Measurements from ENCODE around the gene CHPF. TPM values are rescaled to one million over a fixed set of nuclear protein-coding genes. Genes with fewer than 3 reads are reported as not detected.
A peak's percentile ranks its signal among the peaks of the same experiment; 100 is the strongest.

Gene CHPF
- total RNA-seq, 4 donors from 2014 or later: 40.4 to 56.6 (median 52.6) TPM

- WGBS, 2 donors: 58 to 82% methylated on average over 5 to 9 of the region's 9 CpGs
- Histone ChIP-seq H3K9me3 (no peaks in the 10 kb centered on the region), H3K27me3 (peaks cover 0 to 92% (median 8%) of the 10 kb centered on the region in 4 donors), H3K36me3 (no peaks in the 10 kb centered on the region), H3K4me1 (peaks cover 6 to 8% (median 7%) of the 10 kb centered on the region in 3 donors), H3K27ac (peak overlapping the region in 1 of 4 donors; percentile 2), H3K4me3 (no peak overlapping the region)
- no peak for DNase-seq
- TF ChIP-seq POLR2A (IDR thresholded peaks at IDR 0.05) (no peak), CTCF (IDR thresholded peaks at IDR 0.05) (no peak)
- intact Hi-C loops (cut with DNase I): no loop called here
Observed at GRCh38 chr2:219489315-219489714, 54.3 kb downstream of the CHPF start.

Small RNAs within 50 kb of the gene (small RNA-seq; reads per million reads assigned to genes)
- 0 to 0.07 (median 0) reads per million in 4 donors for gene MIR3132
- gene RN7SKP213: 0 reads per million in 4 donors

Other genes starting within 250 kb of the CHPF start
- not detected for gene PTPRN, start 234.4 kb downstream of the CHPF start, total RNA-seq
- gene RESP18, start 211.1 kb downstream of the CHPF start, total RNA-seq: not detected
- 10 to 100 TPM; 36.7 to 82.4 (median 39.5) TPM for gene DNPEP, start 155.9 kb downstream of the CHPF start, total RNA-seq
- 1,000 to 10,000 TPM in 1 of 4 donors, 100 to 1,000 TPM in 3; 120 to 2,698 (median 303) TPM for gene DES, start 125.4 kb downstream of the CHPF start, total RNA-seq
- 10 to 100 TPM in 1 of 4 donors, 1 to 10 TPM in 3; 3.8 to 29.0 (median 5.0) TPM for gene SPEG, start 109.0 kb downstream of the CHPF start, total RNA-seq
- gene GMPPA, start 44.9 kb downstream of the CHPF start, total RNA-seq: 10 to 100 TPM; 18.1 to 31.1 (median 26.4) TPM
- gene ASIC4, start 29.3 kb downstream of the CHPF start, total RNA-seq: not detected
- under 1 TPM; 0.62 to 0.87 (median 0.78) TPM for gene TMEM198, start 219 bp upstream of the CHPF start, total RNA-seq
- 10 to 100 TPM in 3 of 4 donors, 1 to 10 TPM in 1; 7.0 to 38.9 (median 16.0) TPM for gene OBSL1, start 27.7 kb upstream of the CHPF start, total RNA-seq
- not detected for gene INHA, start 28.5 kb upstream of the CHPF start, total RNA-seq
- gene STK11IP, start 54.0 kb upstream of the CHPF start, total RNA-seq: 10 to 100 TPM; 12.3 to 21.3 (median 14.4) TPM
- gene SLC4A3, start 83.8 kb upstream of the CHPF start, total RNA-seq: 1 to 10 TPM; 1.1 to 4.0 (median 2.2) TPM

Data from esophagus squamous epithelium (tissue), 5 donors.